Measurements from ENCODE around the gene TAS2R20. TPM values are rescaled to one million over a fixed set of nuclear protein-coding genes. Genes with fewer than 3 reads are reported as not detected.

The TAS2R20 gene
- total RNA-seq, 1 donor from 2014 or later = 1.2 TPM

- Histone ChIP-seq H3K4me3 (no peak overlapping the region), H3K27ac (no peak overlapping the region), H3K4me1 (no peaks in the 10 kb centered on the region), H3K27me3 (no peaks in the 10 kb centered on the region), H3K9me3 (no peaks in the 10 kb centered on the region), H3K36me3 (no peaks in the 10 kb centered on the region)
- DNase-seq (no peak), ATAC-seq (peak; percentile 81)
- intact Hi-C loops (cut with DNase I) = no loop called here
- no peak for TF ChIP-seq CTCF (IDR thresholded peaks at IDR 0.05)
Measured at GRCh38 chr12:10968765-10969456, 29.2 kb downstream of the TAS2R20 start.

GRCh38 chr12:10967409-10967808 is 30.7 kb downstream of the TAS2R20 start:
- H3K27ac ChIP-seq = no peak overlapping the region
- no peaks in the 10 kb centered on the region for H3K9me3 ChIP-seq
- H3K4me3 ChIP-seq = no peak overlapping the region
- no peaks in the 10 kb centered on the region for H3K4me1 ChIP-seq
- no peaks in the 10 kb centered on the region for H3K36me3 ChIP-seq
- intact Hi-C loops (cut with DNase I) = no loop called here
- ATAC-seq (no peak), DNase-seq (no peak)
- H3K27me3 ChIP-seq = no peaks in the 10 kb centered on the region
- no peak for TF ChIP-seq CTCF (IDR thresholded peaks at IDR 0.05)

- ATAC-seq = no peak
- no peak for DNase-seq
- Histone ChIP-seq H3K36me3 (no peaks in the 10 kb centered on the region), H3K4me3 (no peak overlapping the region), H3K27ac (no peak overlapping the region), H3K4me1 (no peaks in the 10 kb centered on the region), H3K9me3 (no peaks in the 10 kb centered on the region), H3K27me3 (no peaks in the 10 kb centered on the region)
- intact Hi-C loops (cut with DNase I) = no loop called here
- no peak for TF ChIP-seq CTCF (IDR thresholded peaks at IDR 0.05)
Measured at GRCh38 chr12:10966314-10966713, 31.8 kb downstream of the TAS2R20 start.

GRCh38 chr12:10965476-10965875 is 32.6 kb downstream of the TAS2R20 start:
- Histone ChIP-seq H3K27me3 (no peaks in the 10 kb centered on the region), H3K36me3 (no peaks in the 10 kb centered on the region), H3K4me3 (no peak overlapping the region), H3K9me3 (no peaks in the 10 kb centered on the region), H3K27ac (no peak overlapping the region), H3K4me1 (no peaks in the 10 kb centered on the region)
- no peak for ATAC-seq
- intact Hi-C loops (cut with DNase I) = no loop called here
- TF ChIP-seq CTCF (IDR thresholded peaks at IDR 0.05) = no peak
- DNase-seq = no peak

GRCh38 chr12:10960211-10960610 is 37.9 kb downstream of the TAS2R20 start:
- ATAC-seq = no peak
- no peaks in the 10 kb centered on the region for H3K9me3 ChIP-seq
- intact Hi-C loops (cut with DNase I) = no loop called here

More at GRCh38 chr12:10960211-10960610, 37.9 kb downstream of the TAS2R20 start:
- Histone ChIP-seq H3K36me3 (no peaks in the 10 kb centered on the region), H3K4me3 (no peak overlapping the region), H3K4me1 (no peaks in the 10 kb centered on the region), H3K27me3 (no peaks in the 10 kb centered on the region), H3K27ac (no peak overlapping the region)
- DNase-seq = no peak
- TF ChIP-seq CTCF (IDR thresholded peaks at IDR 0.05) = no peak

Data from upper lobe of right lung (tissue), 1 donor.